ENCODE measurements around the gene MCTP1.
A peak's percentile ranks its signal among the peaks of the same experiment; 100 is the strongest.
"Not testable (repeated sequence)": the region's sequence is repeated elsewhere in the genome, so short reads cannot be mapped to it uniquely, and the experiment has no call there.

MCTP1 gene

DNA sequence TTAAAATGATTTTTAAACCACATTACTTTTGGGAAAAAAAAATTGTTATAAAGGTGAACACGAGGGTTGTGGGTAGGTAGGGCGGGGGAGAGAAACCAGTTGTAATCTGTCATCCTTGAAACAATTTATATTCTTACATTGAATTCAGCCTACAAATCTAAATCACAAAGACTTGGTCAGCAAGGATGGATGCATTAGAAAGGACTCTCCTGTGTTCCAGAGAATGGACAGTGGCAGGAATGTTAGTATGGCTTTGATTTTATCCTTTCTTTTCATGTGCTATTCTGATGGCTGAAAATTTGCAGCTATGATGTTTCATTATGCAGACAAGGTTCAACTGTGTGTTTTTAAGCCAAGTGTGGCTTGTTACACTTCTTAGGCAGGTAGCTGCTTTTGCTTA, 431.8 kb downstream of the MCTP1 start:
- DNase-seq (ENCODE audit: low read depth): no peak
- TF ChIP-seq, protein P1, sequence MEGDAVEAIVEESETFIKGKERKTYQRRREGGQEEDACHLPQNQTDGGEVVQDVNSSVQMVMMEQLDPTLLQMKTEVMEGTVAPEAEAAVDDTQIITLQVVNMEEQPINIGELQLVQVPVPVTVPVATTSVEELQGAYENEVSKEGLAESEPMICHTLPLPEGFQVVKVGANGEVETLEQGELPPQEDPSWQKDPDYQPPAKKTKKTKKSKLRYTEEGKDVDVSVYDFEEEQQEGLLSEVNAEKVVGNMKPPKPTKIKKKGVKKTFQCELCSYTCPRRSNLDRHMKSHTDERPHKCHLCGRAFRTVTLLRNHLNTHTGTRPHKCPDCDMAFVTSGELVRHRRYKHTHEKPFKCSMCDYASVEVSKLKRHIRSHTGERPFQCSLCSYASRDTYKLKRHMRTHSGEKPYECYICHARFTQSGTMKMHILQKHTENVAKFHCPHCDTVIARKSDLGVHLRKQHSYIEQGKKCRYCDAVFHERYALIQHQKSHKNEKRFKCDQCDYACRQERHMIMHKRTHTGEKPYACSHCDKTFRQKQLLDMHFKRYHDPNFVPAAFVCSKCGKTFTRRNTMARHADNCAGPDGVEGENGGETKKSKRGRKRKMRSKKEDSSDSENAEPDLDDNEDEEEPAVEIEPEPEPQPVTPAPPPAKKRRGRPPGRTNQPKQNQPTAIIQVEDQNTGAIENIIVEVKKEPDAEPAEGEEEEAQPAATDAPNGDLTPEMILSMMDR (IDR thresholded peaks at IDR 0.05; ENCODE audit: low read length, missing control alignments): no peak

DNA sequence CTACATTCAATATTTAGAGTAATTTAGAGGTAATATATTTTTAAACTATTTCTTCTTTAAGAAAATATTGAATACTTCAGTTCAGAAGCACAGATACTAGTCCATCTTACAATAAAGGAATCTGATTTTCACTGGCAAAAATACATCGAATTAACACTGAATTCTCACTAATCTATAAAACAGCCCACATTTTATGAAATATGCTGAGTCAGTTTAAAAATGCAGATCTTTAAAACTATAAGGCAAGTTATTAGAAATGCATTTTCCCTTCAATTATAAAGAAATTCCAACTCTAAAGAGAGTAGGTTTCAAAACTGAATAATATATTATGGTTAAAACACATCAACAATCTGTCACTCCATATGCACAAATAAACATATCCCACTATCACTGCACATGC, 433.9 kb downstream of the MCTP1 start:
- H3K4me3 ChIP-seq (replicated peaks; ENCODE audit: low read depth, low read length): no peak overlapping the region
- DNase-seq (ENCODE audit: low read depth): no peak
- TF ChIP-seq, protein P1 (IDR thresholded peaks at IDR 0.05; ENCODE audit: low read length, missing control alignments): no peak

More for the DNA sequence above, 431.8 kb downstream of the MCTP1 start:
- H3K4me3 ChIP-seq (replicated peaks; ENCODE audit: low read depth, low read length): no peak overlapping the region

DNA sequence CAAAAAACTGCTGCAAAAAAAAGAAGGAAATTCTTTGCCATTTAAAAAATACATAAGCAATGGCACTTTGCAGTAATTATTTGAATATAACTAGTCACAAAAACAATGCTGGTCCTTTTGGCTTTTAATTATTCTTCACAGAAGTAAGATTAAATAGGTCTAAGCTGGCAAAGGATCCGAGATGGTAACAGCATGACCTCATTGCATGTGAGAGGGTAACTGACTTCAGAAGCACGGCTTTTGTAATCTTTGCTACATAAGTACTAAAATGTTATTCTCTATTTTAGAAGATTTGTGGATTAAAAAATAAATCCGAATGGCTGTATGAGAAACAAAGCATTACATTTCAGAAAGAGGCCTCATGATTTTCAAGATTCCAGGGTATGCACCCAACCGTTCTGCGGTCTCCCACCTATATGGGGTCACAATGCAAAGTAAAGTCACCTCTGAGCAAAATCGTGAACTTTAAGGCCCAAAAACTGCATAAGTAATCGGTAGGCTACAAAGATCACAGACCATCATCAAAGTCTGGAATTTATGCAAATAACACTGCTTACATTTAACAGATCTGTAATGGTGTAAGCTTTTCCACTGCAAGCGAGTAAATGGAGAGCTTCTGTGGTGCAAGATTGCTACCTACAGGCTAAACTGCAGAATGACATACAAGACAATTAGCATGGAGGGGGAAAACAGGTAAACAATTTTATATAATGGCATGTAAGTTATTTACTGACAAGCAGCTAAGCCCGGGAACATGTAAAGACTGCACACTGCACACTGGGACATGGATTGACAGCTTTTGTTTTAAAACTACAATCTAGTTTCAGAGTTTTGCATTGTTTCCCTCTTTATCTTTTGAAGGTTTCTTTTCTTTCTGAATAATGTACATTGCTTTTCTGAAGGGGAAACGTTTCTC, 434.8 kb downstream of the MCTP1 start:
- no peak overlapping the region for H3K4me3 ChIP-seq (replicated peaks; ENCODE audit: low read depth, low read length)
- TF ChIP-seq, protein P1 (IDR thresholded peaks at IDR 0.05; ENCODE audit: low read length, missing control alignments): peak; percentile 77
- DNase-seq (ENCODE audit: low read depth): peak; percentile 78

DNA sequence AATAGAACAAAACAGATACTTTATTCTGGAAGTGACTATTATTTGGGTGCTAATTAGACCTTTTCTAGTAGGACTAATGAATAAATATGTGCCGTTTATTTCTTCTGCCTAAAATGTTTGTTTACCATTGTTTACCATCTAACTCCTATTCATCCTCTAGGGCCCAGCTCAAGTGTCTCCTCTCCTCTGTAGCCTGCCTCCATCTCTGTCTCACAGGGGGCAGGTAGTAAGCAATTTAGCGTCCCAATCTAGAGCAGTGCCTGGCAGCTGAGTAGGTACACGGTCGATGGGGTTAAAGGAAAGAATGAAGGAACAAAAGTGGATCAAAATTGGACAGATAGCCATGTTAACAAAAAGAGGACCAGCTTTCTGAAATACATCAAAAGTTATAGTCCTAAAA, 435.6 kb downstream of the MCTP1 start:
- no peak overlapping the region for H3K4me3 ChIP-seq (replicated peaks; ENCODE audit: low read depth, low read length)
- TF ChIP-seq, protein P1 (IDR thresholded peaks at IDR 0.05; ENCODE audit: low read length, missing control alignments): no peak
- no peak for DNase-seq (ENCODE audit: low read depth)

DNA sequence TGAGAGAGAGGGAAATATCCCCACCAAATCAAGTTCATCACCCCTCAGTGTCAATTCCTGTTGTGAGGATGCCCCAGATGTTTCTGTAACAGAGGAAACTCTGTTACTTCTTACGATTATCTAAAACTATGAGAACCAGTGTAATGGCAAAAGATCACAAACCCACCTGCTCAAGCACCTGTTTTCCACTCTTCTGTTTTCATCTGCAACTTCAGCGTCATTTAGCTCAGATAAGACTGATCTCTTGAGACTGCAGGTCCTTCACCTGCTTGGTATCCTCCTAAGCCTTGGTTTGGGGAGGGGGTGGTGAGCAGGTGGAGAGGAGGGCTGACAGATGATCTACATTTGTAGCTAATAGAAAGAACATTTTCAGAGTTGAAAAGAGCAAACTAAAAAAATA, 437.2 kb downstream of the MCTP1 start:
- H3K4me3 ChIP-seq (replicated peaks; ENCODE audit: low read depth, low read length): no peak overlapping the region
- TF ChIP-seq, protein P1 (IDR thresholded peaks at IDR 0.05; ENCODE audit: low read length, missing control alignments): no peak
- no peak for DNase-seq (ENCODE audit: low read depth)

DNA sequence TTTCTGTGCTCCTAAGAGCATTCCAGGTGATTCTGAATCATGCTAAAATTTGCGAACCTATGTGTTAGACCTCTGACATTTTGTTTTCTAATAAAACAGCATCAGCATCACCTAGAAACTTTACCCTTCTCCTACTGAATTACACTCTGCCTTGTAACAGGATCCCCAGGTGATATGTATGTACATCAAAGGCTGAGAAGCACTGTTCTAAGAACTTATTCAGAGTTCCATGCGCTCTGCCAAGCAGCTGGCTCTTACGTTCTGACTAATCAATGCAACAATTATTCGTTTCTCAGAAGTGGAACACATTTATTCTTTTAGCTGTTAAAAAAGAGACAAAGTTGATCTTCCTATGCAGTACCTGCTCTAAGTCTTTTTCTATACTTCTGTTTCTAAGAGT, 437.9 kb downstream of the MCTP1 start:
- DNase-seq (ENCODE audit: low read depth): no peak
- TF ChIP-seq, protein P1 (IDR thresholded peaks at IDR 0.05; ENCODE audit: low read length, missing control alignments): no peak
- H3K4me3 ChIP-seq (replicated peaks; ENCODE audit: low read depth, low read length): no peak overlapping the region

DNA sequence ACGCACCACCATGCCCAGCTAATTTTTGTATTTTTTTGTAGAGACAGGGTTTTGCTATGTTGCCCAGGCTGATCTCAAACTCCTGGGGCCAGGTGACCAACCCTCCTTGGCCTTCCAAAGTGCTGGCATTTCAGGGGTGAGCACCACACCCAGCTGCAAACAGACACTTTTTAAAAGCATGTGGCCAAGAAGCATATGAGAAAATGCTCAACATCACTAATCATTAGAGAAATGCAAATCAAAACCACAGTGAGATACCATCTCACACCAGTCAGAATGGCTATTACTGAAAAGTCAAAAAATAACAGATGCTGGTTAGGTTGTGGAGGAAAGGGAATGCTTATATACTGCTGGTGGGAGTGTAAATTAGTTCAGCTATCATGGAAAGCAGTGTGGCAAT, 439.2 kb downstream of the MCTP1 start:
- H3K4me3 ChIP-seq (replicated peaks; ENCODE audit: low read depth, low read length); DNase-seq (ENCODE audit: low read depth): not testable (repeated sequence)
